Epithelial cell of esophagus (primary cell): ENCODE data around the gene POFUT1.
A peak's percentile ranks its signal among the peaks of the same experiment; 100 is the strongest.
"Not testable (repeated sequence)": the region's sequence is repeated elsewhere in the genome, so short reads cannot be mapped to it uniquely, and the experiment has no call there.

ENCODE experiments used
- DNase-seq: peaks from one replicate; pipeline ENCODE4 v3.0.0; 2010; ENCODE audit warnings: low read depth
- H3K4me3 ChIP-seq: 2 replicates; pipeline ENCODE4 v1.5.1; 2011; ENCODE audit warnings: mild to moderate bottlenecking, low read length, control low read depth
- CTCF ChIP-seq: IDR thresholded peaks from 2 replicates; pipeline ENCODE4 v1.5.1; 2011; ENCODE audit warnings: low read depth, mild to moderate bottlenecking, low read length, control low read depth, inconsistent platforms; ENCODE audit not compliant: insufficient read depth; ENCODE audit errors: missing control alignments

The POFUT1 gene

GRCh38 chr20:32261644-32262043 is 54.0 kb downstream of the POFUT1 start:
- DNase-seq = no peak
- TF ChIP-seq CTCF = no peak
- H3K4me3 ChIP-seq = no peak overlapping the region

GRCh38 chr20:32263398-32263954 is 55.8 kb downstream of the POFUT1 start:
- H3K4me3 ChIP-seq = no peak overlapping the region
- no peak for TF ChIP-seq CTCF
- DNase-seq = peak; percentile 62

GRCh38 chr20:32271620-32272019 is 63.9 kb downstream of the POFUT1 start:
- TF ChIP-seq CTCF = no peak
- DNase-seq = no peak
- no peak overlapping the region for H3K4me3 ChIP-seq

GRCh38 chr20:32274359-32274758 is 66.7 kb downstream of the POFUT1 start:
- no peak for TF ChIP-seq CTCF
- DNase-seq = no peak
- no peak overlapping the region for H3K4me3 ChIP-seq

- not testable (repeated sequence) for H3K4me3 ChIP-seq, DNase-seq
Measured at GRCh38 chr20:32275163-32275562, 67.5 kb downstream of the POFUT1 start.

GRCh38 chr20:32277361-32278198 is 69.9 kb downstream of the POFUT1 start, which contains the start of gene KIF3B:
Gene KIF3B (plus strand): TSS chr20:32277651. CDS start chr20:32309778, 32,127 bp downstream.
- no peak for TF ChIP-seq CTCF
- DNase-seq = peak; percentile 89
- H3K4me3 ChIP-seq = peak within 1 kb of the TSS; percentile 84

- peak; percentile 16 for DNase-seq
Measured at GRCh38 chr20:32278199-32278643, 70.5 kb downstream of the POFUT1 start.

More at GRCh38 chr20:32278199-32278643, 70.5 kb downstream of the POFUT1 start:
- H3K4me3 ChIP-seq = peak overlapping the region; percentile 84
- no peak for TF ChIP-seq CTCF
